Bronchial epithelial cell (primary cell): ENCODE measurements around the gene GTF2F2. TPM values are rescaled to one million over a fixed set of nuclear protein-coding genes. Genes with fewer than 3 reads are reported as not detected.

Source experiments
- DNase-seq: peaks from one replicate; pipeline ENCODE4 v3.0.0-alpha.2; 2010; ENCODE audit warnings: low read depth
- FAIRE-seq: peaks from 2 replicates; lab custom pipeline; 2011; peaks lifted over from hg19 to GRCh38; lab: Jason Lieb, UNC
- H3K27me3 ChIP-seq: 2 replicates; pipeline ENCODE4 v1.5.1; 2011; ENCODE audit warnings: low read length; ENCODE audit not compliant: control insufficient read depth, insufficient read depth
- H3K36me3 ChIP-seq: 2 replicates; pipeline ENCODE4 v1.5.1; 2011; ENCODE audit warnings: low read length; ENCODE audit not compliant: control insufficient read depth, insufficient read depth
- H3K4me3 ChIP-seq: 2 replicates; pipeline ENCODE4 v1.5.1; 2011; ENCODE audit warnings: mild to moderate bottlenecking, low read depth, low read length, control low read depth
- CTCF ChIP-seq: IDR thresholded peaks from 2 replicates; pipeline ENCODE4 v1.5.1; 2011; ENCODE audit warnings: mild to moderate bottlenecking, moderate library complexity, low read length, control low read depth, inconsistent platforms; ENCODE audit not compliant: insufficient read depth, severe bottlenecking
- total RNA-seq: library from RNA; depleted of rRNA; stranded (reverse); fragments of >200 nt; gene quantifications from 2 replicates; pipeline ENCODE4 v1.2.1, GENCODE V29; 2014

GTF2F2 gene
- total RNA-seq, 1 donor from 2014 or later: 42.4 TPM

- H3K4me3 ChIP-seq: no peak overlapping the region
- no peak for FAIRE-seq
- no peaks in the 10 kb centered on the region for H3K27me3 ChIP-seq
- no peak for TF ChIP-seq CTCF
- no peaks in the 10 kb centered on the region for H3K36me3 ChIP-seq
- DNase-seq: peak; percentile 57
Measured at GRCh38 chr13:45231722-45232121, 111.4 kb downstream of the GTF2F2 start.

GRCh38 chr13:45232591-45232990, 112.3 kb downstream of the GTF2F2 start:
- Histone ChIP-seq H3K36me3 (no peaks in the 10 kb centered on the region), H3K4me3 (no peak overlapping the region), H3K27me3 (no peaks in the 10 kb centered on the region)
- DNase-seq (no peak), FAIRE-seq (no peak)
- no peak for TF ChIP-seq CTCF

- TF ChIP-seq CTCF: no peak
- FAIRE-seq (no peak), DNase-seq (peak; percentile 96)
- H3K4me3 ChIP-seq: no peak overlapping the region
- no peaks in the 10 kb centered on the region for H3K27me3 ChIP-seq
- no peaks in the 10 kb centered on the region for H3K36me3 ChIP-seq
Measured at GRCh38 chr13:45238945-45239795, 118.9 kb downstream of the GTF2F2 start.

- H3K36me3 ChIP-seq: no peaks in the 10 kb centered on the region
- FAIRE-seq (no peak), DNase-seq (no peak)
- no peaks in the 10 kb centered on the region for H3K27me3 ChIP-seq
- no peak overlapping the region for H3K4me3 ChIP-seq
- TF ChIP-seq CTCF: no peak
Measured at GRCh38 chr13:45240143-45240542, 119.8 kb downstream of the GTF2F2 start.

- FAIRE-seq (no peak), DNase-seq (peak; percentile 76)
- H3K4me3 ChIP-seq: no peak overlapping the region
Measured at GRCh38 chr13:45242070-45242469, 121.8 kb downstream of the GTF2F2 start.

More at GRCh38 chr13:45242070-45242469, 121.8 kb downstream of the GTF2F2 start:
- Histone ChIP-seq H3K27me3 (no peaks in the 10 kb centered on the region), H3K36me3 (no peaks in the 10 kb centered on the region)
- no peak for TF ChIP-seq CTCF
